Kidney tubule cell (primary cell): ENCODE results near the gene HEXIM2.
"Not testable (repeated sequence)": the region's sequence is repeated elsewhere in the genome, so short reads cannot be mapped to it uniquely, and the experiment has no call there.

Experiments
- DNase-seq: peaks from one replicate; pipeline ENCODE4 v3.0.0-alpha.2; 2018; ENCODE audit warnings: low spot score

HEXIM2 gene

DNA sequence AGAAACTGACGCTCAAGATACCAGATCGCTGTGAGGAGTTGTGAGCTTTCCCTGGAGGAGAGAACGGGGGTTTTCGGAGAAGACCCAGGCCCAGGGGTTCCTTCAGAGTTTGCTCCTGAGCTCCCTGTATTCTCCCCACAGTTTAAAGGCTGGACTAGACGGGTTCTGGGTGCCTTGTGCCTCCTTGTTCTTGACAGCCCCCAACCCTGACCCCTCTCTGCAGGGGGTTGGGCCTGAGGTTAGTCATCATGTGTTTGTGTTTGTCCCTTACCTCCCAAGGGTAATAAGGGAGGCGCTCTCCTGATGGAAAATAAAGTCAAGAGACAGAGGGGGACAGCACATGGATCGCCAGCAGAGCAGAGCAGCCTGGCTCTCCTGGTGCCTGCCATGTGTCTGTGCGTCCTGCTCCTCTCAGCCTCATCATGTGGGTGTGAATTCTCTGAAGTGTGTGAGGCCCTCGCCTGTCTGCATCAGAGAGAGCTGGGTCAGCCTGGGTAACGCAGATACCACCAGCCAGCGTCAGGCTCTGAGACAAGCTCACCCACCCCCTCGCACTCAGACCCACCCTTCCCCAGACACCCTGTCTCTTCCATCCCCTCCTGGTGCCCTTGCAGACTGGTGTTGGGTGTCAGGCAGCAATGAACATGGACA lies 8.7 kb downstream of the HEXIM2 start:
- DNase-seq: no peak

- peak; percentile 84 for DNase-seq
Measured at GRCh38 chr17:45170931-45171337, 9.3 kb downstream of the HEXIM2 start.

GRCh38 chr17:45171338-45172231 lies 9.9 kb downstream of the HEXIM2 start:
- DNase-seq: peak; percentile 91

GRCh38 chr17:45172232-45172540 lies 10.5 kb downstream of the HEXIM2 start:
- no peak for DNase-seq

DNA sequence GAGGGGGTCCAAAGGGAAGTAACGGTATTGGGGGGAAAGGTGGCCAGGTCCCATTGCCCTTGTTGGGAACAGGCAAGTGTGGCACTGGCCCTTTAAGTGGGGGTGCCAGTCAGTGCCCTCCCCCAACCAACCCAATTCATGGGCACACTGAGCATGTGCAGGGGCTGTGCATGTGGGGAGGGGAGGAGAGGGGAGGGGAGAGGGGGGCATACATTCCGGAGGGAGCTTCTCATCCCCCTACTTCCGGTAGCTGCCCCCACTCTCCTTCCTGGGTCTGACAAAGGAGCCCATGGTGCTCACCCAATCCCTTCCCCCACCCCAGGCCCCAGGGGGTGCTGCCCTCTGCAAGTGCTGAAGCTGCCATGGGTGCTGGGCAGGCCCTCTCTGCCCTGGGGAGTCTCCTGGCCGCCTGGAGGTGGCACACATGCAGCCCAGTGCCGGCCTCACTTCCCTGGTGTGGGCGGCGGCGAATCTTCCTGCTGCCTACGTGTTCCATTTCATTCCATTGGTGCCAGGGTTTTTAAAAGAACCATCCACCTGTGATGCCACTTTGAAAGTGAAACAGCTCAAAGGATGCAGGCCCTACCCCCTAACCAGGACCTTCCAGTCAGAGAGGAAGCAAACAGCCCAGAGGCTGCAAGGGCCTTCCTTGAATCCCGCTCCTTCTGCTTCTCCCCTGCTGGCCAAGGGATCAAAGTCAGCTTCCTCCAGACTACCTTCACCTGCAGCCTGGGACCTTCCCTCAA lies 11.0 kb downstream of the HEXIM2 start:
- DNase-seq: peak; percentile 99

DNA sequence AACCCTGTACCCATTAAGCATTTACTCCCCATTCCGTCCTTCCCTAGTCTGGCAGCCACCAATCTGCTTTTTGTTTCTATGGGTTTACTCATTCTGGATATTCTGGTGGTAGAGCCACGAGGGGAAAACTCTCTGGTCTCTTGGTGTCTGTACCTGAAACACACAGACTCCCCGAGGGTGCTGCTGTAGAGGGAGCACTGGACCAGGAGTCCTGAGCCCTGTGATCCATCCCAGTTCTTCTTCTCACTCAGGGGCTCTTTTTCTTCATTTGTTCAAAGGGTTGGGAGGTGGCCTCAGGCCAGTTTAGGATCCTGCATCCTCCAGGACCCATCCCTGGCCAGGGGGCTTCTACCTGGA lies 14.1 kb downstream of the HEXIM2 start:
- no peak for DNase-seq

GRCh38 chr17:45177563-45177962 lies 15.9 kb downstream of the HEXIM2 start:
- DNase-seq: no peak

- no peak for DNase-seq
Measured at GRCh38 chr17:45184144-45184543, 22.5 kb downstream of the HEXIM2 start.

DNA sequence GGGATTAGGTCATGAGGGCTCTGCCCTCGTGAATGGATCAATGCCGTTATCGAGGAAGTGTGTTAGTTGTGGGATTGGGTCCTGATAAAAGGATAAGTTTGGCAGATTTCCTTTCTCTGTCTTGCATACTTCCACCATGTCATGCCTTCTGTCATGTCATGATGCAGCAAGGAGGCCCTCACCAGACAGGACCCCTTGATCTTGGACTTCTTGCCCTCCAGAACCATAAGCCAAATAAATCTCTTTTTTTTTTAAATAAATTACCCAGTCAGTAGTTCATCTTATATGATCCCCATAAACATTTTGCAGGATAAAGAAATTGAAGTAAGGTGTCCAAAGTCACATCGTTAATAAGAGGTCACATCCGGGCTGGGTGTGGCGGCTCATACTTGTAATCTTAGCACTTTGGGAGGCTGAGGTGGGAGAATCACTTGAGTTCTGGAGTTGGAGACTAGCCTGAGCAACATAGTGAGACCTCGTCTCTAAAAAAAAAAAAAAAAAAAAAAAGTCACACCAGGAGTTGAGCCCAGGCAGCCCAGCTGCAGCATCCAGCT lies 25.2 kb downstream of the HEXIM2 start:
- DNase-seq: no peak

DNA sequence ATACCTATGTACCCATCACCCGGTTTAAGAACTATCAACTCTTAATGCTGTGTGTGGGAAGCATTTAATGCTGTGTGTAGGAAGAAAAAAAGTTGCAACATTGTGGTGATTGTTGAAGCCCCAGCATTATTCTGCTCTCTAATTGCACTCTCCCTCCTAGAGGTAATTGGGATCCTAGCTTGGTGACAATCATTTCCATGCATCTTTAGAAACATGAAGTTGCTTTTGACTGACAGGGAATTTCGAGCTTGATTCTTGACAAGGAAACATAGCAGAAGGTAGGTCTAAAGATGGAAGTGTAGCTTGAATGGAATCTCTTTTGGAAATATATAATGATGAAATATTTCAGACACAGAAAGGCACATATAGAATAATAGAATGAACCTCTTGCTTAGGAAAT lies 27.3 kb downstream of the HEXIM2 start:
- DNase-seq: no peak

GRCh38 chr17:45190503-45191255 lies 29.0 kb downstream of the HEXIM2 start:
- DNase-seq: peak; percentile 79

- DNase-seq: no peak
Measured at GRCh38 chr17:45195424-45195823, 33.7 kb downstream of the HEXIM2 start.

DNA sequence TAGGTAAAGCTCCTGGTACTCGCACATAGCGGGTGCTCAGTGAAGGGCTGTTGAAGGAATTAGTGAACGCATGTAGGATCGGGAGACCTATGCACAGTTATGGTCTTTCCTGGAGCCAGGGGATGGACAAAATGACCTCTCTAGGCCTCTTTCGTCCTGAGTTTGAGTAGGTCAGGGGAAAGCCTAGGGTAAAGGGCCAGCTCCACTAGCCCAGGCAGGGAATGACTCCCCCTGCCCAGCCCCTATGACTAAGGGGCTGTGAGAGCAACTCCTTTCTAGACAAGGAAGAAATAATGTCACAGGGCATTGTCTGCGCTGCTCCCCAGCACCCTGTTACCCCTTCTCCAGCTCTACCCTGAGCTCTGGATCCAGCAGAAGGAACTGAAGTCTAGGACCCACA lies 35.4 kb downstream of the HEXIM2 start:
- peak; percentile 28 for DNase-seq

- DNase-seq: peak; percentile 92
Measured at GRCh38 chr17:45197555-45198334, 36.1 kb downstream of the HEXIM2 start.

GRCh38 chr17:45200701-45201100 lies 39.0 kb downstream of the HEXIM2 start:
- DNase-seq: no peak

- DNase-seq: no peak
Measured at GRCh38 chr17:45201457-45201856, 39.8 kb downstream of the HEXIM2 start.

DNA sequence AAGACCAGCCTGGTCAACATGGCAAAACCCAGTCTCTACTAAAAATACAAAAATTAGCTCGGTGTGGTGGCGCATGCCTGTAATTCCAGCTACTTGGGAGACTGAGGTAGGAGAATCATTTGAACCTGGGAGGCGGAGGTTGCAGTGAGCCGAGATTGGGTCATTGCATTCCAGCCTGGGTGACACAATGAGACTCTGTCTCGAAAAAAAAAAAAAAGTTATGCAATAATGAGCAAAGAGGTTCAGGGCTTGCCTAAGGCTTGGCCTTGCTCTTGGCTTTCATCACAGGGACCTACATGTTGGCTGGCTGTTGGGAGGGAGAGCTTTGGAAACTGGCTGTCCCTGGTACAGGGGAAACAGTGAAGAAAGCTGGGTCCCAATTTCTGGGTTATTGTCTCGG lies 40.2 kb downstream of the HEXIM2 start:
- DNase-seq: not testable (repeated sequence)

GRCh38 chr17:45218895-45219661 lies 57.4 kb downstream of the HEXIM2 start:
- DNase-seq: peak; percentile 78
